HEK293 (cell line): ENCODE results near the gene CSTA.

Source experiments
- INSM2 ChIP-seq: fragments of 450-650 bp; formaldehyde crosslinking; IDR thresholded peaks from 2 replicates; pipeline ENCODE4 v1.5.1; 2016; ENCODE audit warnings: missing biosample characterization, missing genetic modification characterization
- OVOL3 ChIP-seq: fragments of 450-650 bp; formaldehyde crosslinking; IDR thresholded peaks from 2 replicates; pipeline ENCODE4 v1.5.1; 2016; ENCODE audit warnings: missing biosample characterization, missing genetic modification characterization
- PRDM10 ChIP-seq: fragments of 450-650 bp; formaldehyde crosslinking; IDR thresholded peaks from 2 replicates; pipeline ENCODE4 v1.5.1; 2016; ENCODE audit warnings: missing biosample characterization, missing genetic modification characterization
- SALL2 ChIP-seq: fragments of 450-650 bp; formaldehyde crosslinking; IDR thresholded peaks from 2 replicates; pipeline ENCODE4 v1.5.0; 2017; ENCODE audit warnings: missing biosample characterization, mild to moderate bottlenecking, missing genetic modification characterization, borderline replicate concordance
- SP2 ChIP-seq: fragments of 450-650 bp; formaldehyde crosslinking; IDR thresholded peaks from 2 replicates; pipeline ENCODE4 v1.5.1; 2016; ENCODE audit warnings: missing biosample characterization, missing genetic modification characterization
- TSHZ1 ChIP-seq: fragments of 450-650 bp; formaldehyde crosslinking; IDR thresholded peaks from 2 replicates; pipeline ENCODE4 v1.5.1; 2016; ENCODE audit warnings: missing biosample characterization, missing genetic modification characterization, borderline replicate concordance
- YY1 ChIP-seq: fragments of 450-650 bp; formaldehyde crosslinking; IDR thresholded peaks from 2 replicates; pipeline ENCODE4 v1.5.1; 2018; ENCODE audit warnings: missing biosample characterization, missing genetic modification characterization
- ZFP69B ChIP-seq: fragments of 450-650 bp; formaldehyde crosslinking; IDR thresholded peaks from 2 replicates; pipeline ENCODE4 v1.5.1; 2016; ENCODE audit warnings: missing biosample characterization, missing genetic modification characterization
- ZNF146 ChIP-seq: fragments of 450-650 bp; formaldehyde crosslinking; IDR thresholded peaks from 2 replicates; pipeline ENCODE4 v1.5.1; 2016; ENCODE audit warnings: missing biosample characterization, missing genetic modification characterization
- ZNF174 ChIP-seq: fragments of 450-650 bp; formaldehyde crosslinking; IDR thresholded peaks from 2 replicates; pipeline ENCODE4 v1.5.0; 2017; ENCODE audit warnings: missing biosample characterization, mild to moderate bottlenecking, missing genetic modification characterization
- ZNF19 ChIP-seq: fragments of 450-650 bp; formaldehyde crosslinking; IDR thresholded peaks from 2 replicates; pipeline ENCODE4; 2016; ENCODE audit warnings: missing biosample characterization, missing genetic modification characterization, low read depth
- ZNF221 ChIP-seq: fragments of 450-650 bp; formaldehyde crosslinking; IDR thresholded peaks from 2 replicates; pipeline ENCODE4 v1.5.1; 2017; ENCODE audit warnings: missing biosample characterization, missing genetic modification characterization, borderline replicate concordance
- ZNF23 ChIP-seq: fragments of 450-650 bp; formaldehyde crosslinking; IDR thresholded peaks from 2 replicates; pipeline ENCODE4 v1.5.1; 2016; ENCODE audit warnings: missing biosample characterization, missing genetic modification characterization, borderline replicate concordance
- ZNF239 ChIP-seq: fragments of 450-650 bp; formaldehyde crosslinking; IDR thresholded peaks from 2 replicates; pipeline ENCODE4 v1.5.1; 2016; ENCODE audit warnings: missing biosample characterization, missing genetic modification characterization
- ZNF341 ChIP-seq: fragments of 450-650 bp; formaldehyde crosslinking; IDR thresholded peaks from 2 replicates; pipeline ENCODE4; 2016; ENCODE audit warnings: low read depth, missing biosample characterization, missing genetic modification characterization
- ZNF473 ChIP-seq: fragments of 450-650 bp; formaldehyde crosslinking; IDR thresholded peaks from 2 replicates; pipeline ENCODE4 v1.5.1; 2017; ENCODE audit warnings: missing biosample characterization, missing genetic modification characterization
- ZNF510 ChIP-seq: fragments of 450-650 bp; formaldehyde crosslinking; IDR thresholded peaks from 2 replicates; pipeline ENCODE4 v1.5.1; 2018; ENCODE audit warnings: mild to moderate bottlenecking, missing genetic modification characterization, missing biosample characterization; ENCODE audit not compliant: insufficient replicate concordance
- ZNF513 ChIP-seq: fragments of 450-650 bp; IDR thresholded peaks from 2 replicates; pipeline ENCODE4 v1.5.1; 2018; ENCODE audit warnings: missing biosample characterization, missing genetic modification characterization
- ZNF518A ChIP-seq: fragments of 450-650 bp; formaldehyde crosslinking; conservative IDR thresholded peaks from 2 replicates; pipeline ENCODE4 v1.5.1; 2016; ENCODE audit warnings: low read depth, missing biosample characterization, missing genetic modification characterization
- ZNF571 ChIP-seq: fragments of 450-650 bp; formaldehyde crosslinking; IDR thresholded peaks from 2 replicates; pipeline ENCODE4 v1.5.0; 2017; ENCODE audit warnings: missing biosample characterization, missing genetic modification characterization
- ZNF792 ChIP-seq: fragments of 450-650 bp; formaldehyde crosslinking; IDR thresholded peaks from 2 replicates; pipeline ENCODE4 v1.5.1; 2016; ENCODE audit warnings: missing biosample characterization, missing genetic modification characterization
- ZNF830 ChIP-seq: fragments of 450-650 bp; IDR thresholded peaks from 2 replicates; pipeline ENCODE4 v1.5.0; 2018; ENCODE audit warnings: missing biosample characterization, missing genetic modification characterization, low read depth, mild to moderate bottlenecking, moderate library complexity
- ZXDB ChIP-seq: fragments of 450-650 bp; formaldehyde crosslinking; IDR thresholded peaks from 2 replicates; pipeline ENCODE4 v1.5.1; 2016; ENCODE audit warnings: missing biosample characterization, missing genetic modification characterization

CSTA gene

GRCh38 chr3:122383771-122384697 lies 59.0 kb downstream of the CSTA start, which contains the start of gene FAM162A (continued):
- TF ChIP-seq ZNF830 (tag by site-specific recombination) (no peak), PRDM10 (tag by site-specific recombination) (peak; percentile 99), ZNF146 (tag by site-specific recombination) (no peak), ZNF239 (tag by site-specific recombination) (no peak), ZNF513 (tag by site-specific recombination) (no peak), SP2 (tag by site-specific recombination) (peak; percentile 64), ZNF518A (tag by site-specific recombination) (no peak), ZNF174 (tag by site-specific recombination) (no peak), ZNF19 (tag by site-specific recombination) (no peak), ZNF473 (tag by site-specific recombination) (no peak), ZNF341 (tag by site-specific recombination) (0 out of 2 replicates have a peak, but pooled peaks have one; percentile 3), ZNF571 (tag by site-specific recombination) (no peak), YY1 (tag by site-specific recombination) (no peak), INSM2 (tag by site-specific recombination) (no peak), ZNF23 (no peak), ZNF792 (peak; percentile 52; the same call in 1 of the 2 replicates), ZNF221 (tag by site-specific recombination) (no peak), OVOL3 (tag by site-specific recombination) (no peak), ZFP69B (tag by site-specific recombination) (no peak), ZNF510 (tag by site-specific recombination) (peak; percentile 37), SALL2 (no peak), TSHZ1 (tag by site-specific recombination) (no peak), ZXDB (tag by site-specific recombination) (0 out of 2 replicates have a peak, but pooled peaks have one; percentile 54)
